Sigmoid colon (tissue), 4 donors: ENCODE results near the gene PTPRE.

Experiments
- CTCF ChIP-seq, 4 experiments: fragments of 450-650 bp in 3 of 4; fragments of 200-600 bp in 1 of 4; IDR thresholded peaks; one replicate each; pipeline ENCODE4 v1.5.1; 2016 to 2019; ENCODE audit warnings: antibody characterized with exemption in 4 of 4, mild to moderate bottlenecking in 3 of 4, moderate library complexity in 2 of 4
- EP300 ChIP-seq, 4 donors: sonication (generic); formaldehyde crosslinking; IDR thresholded peaks; one replicate each; pipeline ENCODE4 v1.6.1; 2017; ENCODE audit warnings: antibody characterized with exemption in 4 of 4
- POLR2A ChIP-seq, 2 donors: fragments of 450-650 bp; IDR thresholded peaks; one replicate each; pipeline ENCODE4 v1.6.1; 2016; ENCODE audit warnings: antibody characterized with exemption in 2 of 2, mild to moderate bottlenecking in 2 of 2, moderate library complexity in 2 of 2
- POLR2AphosphoS5 ChIP-seq, 4 donors: sonication (generic); formaldehyde crosslinking; IDR thresholded peaks; one replicate each; pipeline ENCODE4 v1.6.1; 2017; ENCODE audit warnings: antibody characterized with exemption in 4 of 4

- TF ChIP-seq CTCF (IDR thresholded peaks at IDR 0.05) = no peak
- no peak for TF ChIP-seq EP300 (IDR thresholded peaks at IDR 0.05)
- no peak for TF ChIP-seq POLR2A (IDR thresholded peaks at IDR 0.05)
- no peak for TF ChIP-seq POLR2AphosphoS5 (IDR thresholded peaks at IDR 0.05)
Measured at GRCh38 chr10:127921753-127922145, 14.8 kb downstream of the PTPRE start.
